H9 (cell line): Measurements from ENCODE around the gene PPP1R12B. TPM values are rescaled to one million over a fixed set of nuclear protein-coding genes. Genes with fewer than 3 reads are reported as not detected.

Experiments
- DNase-seq: peaks from one replicate; pipeline ENCODE4 v3.0.0-alpha.2; 2017
- H2AFZ ChIP-seq: one replicate; pipeline ENCODE4 v1.6.1; 2013; ENCODE audit warnings: mild to moderate bottlenecking, low read length, control low read depth, moderate library complexity
- H2AK5ac ChIP-seq: 2 replicates; pipeline ENCODE4 v1.6.1; 2013; ENCODE audit warnings: low read length, control low read depth, mixed read lengths; ENCODE audit not compliant: insufficient read length
- H2BK120ac ChIP-seq: one replicate; pipeline ENCODE4 v1.6.1; 2013; ENCODE audit warnings: low read depth, mild to moderate bottlenecking, low read length, control low read depth, inconsistent platforms; ENCODE audit not compliant: poor library complexity, severe bottlenecking
- H2BK12ac ChIP-seq: 2 replicates; pipeline ENCODE4 v1.6.1; 2013; ENCODE audit warnings: low read length, control low read depth, mixed read lengths, low read depth; ENCODE audit not compliant: insufficient read length
- H2BK15ac ChIP-seq: 2 replicates; pipeline ENCODE4 v1.6.1; 2013; ENCODE audit warnings: low read depth, low read length, control low read depth
- H2BK20ac ChIP-seq: one replicate; pipeline ENCODE4 v1.6.1; 2013; ENCODE audit warnings: low read depth, mild to moderate bottlenecking, low read length, control low read depth, inconsistent platforms; ENCODE audit not compliant: poor library complexity, severe bottlenecking
- H2BK5ac ChIP-seq: 2 replicates; pipeline ENCODE4 v1.6.1; 2013; ENCODE audit warnings: low read length, control low read depth, mixed read lengths; ENCODE audit not compliant: insufficient read length
- H3K14ac ChIP-seq: 2 replicates; pipeline ENCODE4 v1.6.1; 2013; ENCODE audit warnings: low read length, control low read depth; ENCODE audit not compliant: insufficient read depth
- H3K18ac ChIP-seq: 2 replicates; pipeline ENCODE4 v1.6.1; 2013; ENCODE audit warnings: low read depth, mild to moderate bottlenecking, mixed read lengths, low read length, control low read depth; ENCODE audit not compliant: insufficient read length
- H3K23ac ChIP-seq: 2 replicates; pipeline ENCODE4 v1.6.1; 2013; ENCODE audit warnings: low read length, control low read depth, mixed read lengths, low read depth; ENCODE audit not compliant: insufficient read length
- H3K23me2 ChIP-seq: 2 replicates; pipeline ENCODE4 v1.6.1; 2013; ENCODE audit warnings: low read depth, mild to moderate bottlenecking, mixed read lengths, low read length, control low read depth; ENCODE audit not compliant: insufficient read length, poor library complexity, severe bottlenecking
- H3K27ac ChIP-seq: 2 replicates; pipeline ENCODE4 v1.5.1; 2013; ENCODE audit warnings: low read length, control low read depth, mixed read lengths, low read depth; ENCODE audit not compliant: insufficient read length
- H3K27me3 ChIP-seq: 2 replicates; pipeline ENCODE4 v1.6.1; 2013; ENCODE audit warnings: low read length, control low read depth, inconsistent platforms; ENCODE audit not compliant: insufficient read depth
- H3K4ac ChIP-seq: 2 replicates; pipeline ENCODE4 v1.6.1; 2013; ENCODE audit warnings: low read depth, mild to moderate bottlenecking, control low read depth, inconsistent platforms, low read length, moderate library complexity
- H3K4me1 ChIP-seq: 2 replicates; pipeline ENCODE4 v1.6.1; 2013; ENCODE audit warnings: low read length, control low read depth, inconsistent platforms; ENCODE audit not compliant: insufficient read depth
- H3K4me2 ChIP-seq: 2 replicates; pipeline ENCODE4 v1.6.1; 2013; ENCODE audit warnings: low read length, control low read depth, mixed read lengths; ENCODE audit not compliant: insufficient read length, insufficient read depth
- H3K56ac ChIP-seq: 2 replicates; pipeline ENCODE4 v1.6.1; 2013; ENCODE audit warnings: low read depth, mild to moderate bottlenecking, mixed read lengths, low read length, control low read depth; ENCODE audit not compliant: insufficient read length
- H3K79me1 ChIP-seq: 2 replicates; pipeline ENCODE4 v1.6.1; 2013; ENCODE audit warnings: low read depth, mild to moderate bottlenecking, moderate library complexity, low read length, control low read depth, inconsistent platforms; ENCODE audit not compliant: insufficient read depth, poor library complexity, severe bottlenecking
- H3K79me2 ChIP-seq: 2 replicates; pipeline ENCODE4 v1.6.1; 2013; ENCODE audit warnings: low read length, control low read depth, inconsistent platforms; ENCODE audit not compliant: insufficient read depth
- H3K9ac ChIP-seq: 2 replicates; pipeline ENCODE4 v1.6.1; 2013; ENCODE audit warnings: low read length, control low read depth, mixed read lengths; ENCODE audit not compliant: insufficient read length; ENCODE audit errors: extremely low read depth
- H3K9me3 ChIP-seq: one replicate; pipeline ENCODE4 v1.6.1; 2013; ENCODE audit warnings: low read depth, low read length, inconsistent platforms; ENCODE audit not compliant: control insufficient read depth
- H3T11ph ChIP-seq: one replicate; pipeline ENCODE4 v1.6.1; 2013; ENCODE audit warnings: mild to moderate bottlenecking, low read length, control low read depth, inconsistent platforms
- H4K20me1 ChIP-seq: one replicate; pipeline ENCODE4 v1.6.1; 2013; ENCODE audit not compliant: control insufficient read depth, insufficient read length, insufficient read depth
- H4K5ac ChIP-seq: 2 replicates; pipeline ENCODE4 v1.6.1; 2013; ENCODE audit warnings: low read depth, mild to moderate bottlenecking, mixed read lengths, low read length, control low read depth; ENCODE audit not compliant: insufficient read length
- H4K8ac ChIP-seq: replicated peaks from 2 replicates; pipeline ENCODE4 v1.6.1; 2013; ENCODE audit warnings: low read length, control low read depth, mixed read lengths, low read depth; ENCODE audit not compliant: insufficient read length
- H4K91ac ChIP-seq: 2 replicates; pipeline ENCODE4 v1.6.1; 2013; ENCODE audit warnings: low read depth, mild to moderate bottlenecking, moderate library complexity, mixed read lengths, low read length, control low read depth; ENCODE audit not compliant: insufficient read length
- H3K27ac Mint-ChIP-seq, 3 experiments: 2 replicates in 2 of 3; 3 replicates in 1 of 3; pipeline ENCODE4 v1.8.0; 2020 to 2021; ENCODE audit warnings: mixed read lengths in 3 of 3, mild to moderate bottlenecking in 1 of 3, moderate library complexity in 1 of 3
- H3K27me3 Mint-ChIP-seq: 2 replicates; pipeline ENCODE4 v1.8.0; 2021; ENCODE audit warnings: low read depth, mild to moderate bottlenecking, moderate library complexity, mixed read lengths
- H3K36me3 Mint-ChIP-seq, 3 experiments: 2 replicates in 2 of 3; 3 replicates in 1 of 3; pipeline ENCODE4 v1.8.0; 2020 to 2021; ENCODE audit warnings: low read depth in 3 of 3, mixed read lengths in 3 of 3; ENCODE audit not compliant: insufficient read depth in 1 of 3
- H3K4me1 Mint-ChIP-seq, 2 experiments: 2 replicates each; pipeline ENCODE4 v1.8.0; 2020; ENCODE audit warnings: mixed read lengths in 2 of 2
- H3K4me3 Mint-ChIP-seq, 2 experiments: 2 replicates in 1 of 2; 3 replicates in 1 of 2; pipeline ENCODE4 v1.8.0; 2020 to 2021; ENCODE audit warnings: mild to moderate bottlenecking in 2 of 2, mixed read lengths in 2 of 2, moderate library complexity in 1 of 2
- H3K9me3 Mint-ChIP-seq, 2 experiments: 2 replicates in 1 of 2; 3 replicates in 1 of 2; pipeline ENCODE4 v1.8.0; 2020; ENCODE audit warnings: mild to moderate bottlenecking in 2 of 2, mixed read lengths in 2 of 2, moderate library complexity in 1 of 2
- CTCF ChIP-seq: fragments of 200-600 bp; sonication (generic); conservative IDR thresholded peaks from 3 replicates; pipeline ENCODE4 v1.8.0; 2021; ENCODE audit warnings: antibody characterized with exemption, mild to moderate bottlenecking
- WGBS: extraction: QIAGEN DNeasy Blood & Tissue Kit; methylation state at CpG from one replicate; pipeline ENCODE4 v1.1.7; 2013; ENCODE audit warnings: missing lambda C conversion rate, low lambda C conversion rate, mixed read lengths; ENCODE audit not compliant: insufficient read length; ENCODE audit errors: extremely low coverage; 5-methylcytosine and 5-hydroxymethylcytosine counted together
- total RNA-seq: library from RNA; stranded (reverse); gene quantifications from 2 replicates; pipeline ENCODE4 v1.2.1, GENCODE V29; 2021

PPP1R12B gene
- total RNA-seq, 1 experiment from 2014 or later = 12.9 TPM

GRCh38 chr1:202588503-202589189 lies 240.1 kb downstream of the PPP1R12B start:
- Histone ChIP-seq H2BK15ac (no peak overlapping the region), H3K4me1 (no peaks in the 10 kb centered on the region), H3K9me3 (no peaks in the 10 kb centered on the region), H2BK120ac (no peak overlapping the region), H3K79me1 (no peaks in the 10 kb centered on the region), H4K91ac (no peak overlapping the region), H3K14ac (no peak overlapping the region), H2AK5ac (no peak overlapping the region), H4K8ac (no peak overlapping the region), H3K27ac (no peak overlapping the region), H3K79me2 (no peaks in the 10 kb centered on the region), H3K23me2 (no peaks in the 10 kb centered on the region), H3K56ac (no peak overlapping the region), H3K4ac (no peak overlapping the region), H3T11ph (no peak overlapping the region), H4K20me1 (no peaks in the 10 kb centered on the region), H3K9ac (no peak overlapping the region), H2BK5ac (no peak overlapping the region), H3K27me3 (no peaks in the 10 kb centered on the region), H4K5ac (no peak overlapping the region), H3K4me2 (no peak overlapping the region), H2BK20ac (no peak overlapping the region), H2BK12ac (no peak overlapping the region), H3K23ac (no peak overlapping the region), H2AFZ (no peak overlapping the region), H3K18ac (no peak overlapping the region)
- Mint-ChIP-seq H3K4me3 (no peak overlapping the region), H3K27me3 (no peaks in the 10 kb centered on the region; the same call in 1 of the 2 replicates), H3K36me3 (no peaks in the 10 kb centered on the region), H3K4me1 (peaks cover 2 to 15% of the 10 kb centered on the region in 2 experiments; a peak in 3 of 4 replicates), H3K9me3 (no peaks in the 10 kb centered on the region), H3K27ac (no peak overlapping the region)
- no peak for TF ChIP-seq CTCF
- no CpG with 5 or more reads among the region's 4 CpGs for WGBS
- no peak for DNase-seq
